HG03060 (cell line): ENCODE data around the gene RSKR.
"Not testable (repeated sequence)": the region's sequence is repeated elsewhere in the genome, so short reads cannot be mapped to it uniquely, and the experiment has no call there.

ENCODE experiments used
- ATAC-seq: cut with Tn5 transposase; IDR thresholded peaks from one replicate; pipeline ENCODE4 v1.9.1; 2021; ENCODE audit warnings: low read depth, moderate number of reproducible peaks; ENCODE audit not compliant: unreplicated experiment

The RSKR gene

GRCh38 chr17:28624148-28624547, 10.2 kb upstream of the RSKR start:
- no peak for ATAC-seq

- ATAC-seq: no peak
These were observed 9.7 kb upstream of the RSKR start for GRCh38 chr17:28623696-28624095.

- ATAC-seq: no peak
These were observed 8.2 kb upstream of the RSKR start for GRCh38 chr17:28622186-28622585.

- no peak for ATAC-seq
These were observed 6.0 kb upstream of the RSKR start for GRCh38 chr17:28620010-28620409.

GRCh38 chr17:28618464-28618863, 4.5 kb upstream of the RSKR start:
- ATAC-seq: no peak

DNA sequence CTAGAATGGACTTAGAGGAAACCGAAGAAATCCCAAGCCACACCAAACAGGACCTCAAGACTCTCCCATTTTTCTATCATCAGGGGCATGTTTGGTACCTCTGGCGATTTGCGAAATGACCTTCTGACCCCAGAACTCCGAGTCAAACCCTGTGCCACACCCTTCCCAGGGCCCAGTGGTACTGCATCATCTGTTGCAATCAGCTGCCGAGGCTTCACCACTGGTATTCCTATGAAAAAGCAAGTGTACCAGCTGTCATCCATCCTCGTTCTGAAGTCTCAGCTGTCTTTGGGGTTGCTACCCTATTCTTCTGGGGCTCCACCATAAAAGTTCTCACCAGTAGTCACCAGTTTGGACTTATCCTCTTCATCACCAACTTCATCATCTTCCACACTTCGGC, 2.3 kb upstream of the RSKR start:
- ATAC-seq: no peak

GRCh38 chr17:28615260-28615940, 1.4 kb upstream of the RSKR start:
- ATAC-seq: no peak

DNA sequence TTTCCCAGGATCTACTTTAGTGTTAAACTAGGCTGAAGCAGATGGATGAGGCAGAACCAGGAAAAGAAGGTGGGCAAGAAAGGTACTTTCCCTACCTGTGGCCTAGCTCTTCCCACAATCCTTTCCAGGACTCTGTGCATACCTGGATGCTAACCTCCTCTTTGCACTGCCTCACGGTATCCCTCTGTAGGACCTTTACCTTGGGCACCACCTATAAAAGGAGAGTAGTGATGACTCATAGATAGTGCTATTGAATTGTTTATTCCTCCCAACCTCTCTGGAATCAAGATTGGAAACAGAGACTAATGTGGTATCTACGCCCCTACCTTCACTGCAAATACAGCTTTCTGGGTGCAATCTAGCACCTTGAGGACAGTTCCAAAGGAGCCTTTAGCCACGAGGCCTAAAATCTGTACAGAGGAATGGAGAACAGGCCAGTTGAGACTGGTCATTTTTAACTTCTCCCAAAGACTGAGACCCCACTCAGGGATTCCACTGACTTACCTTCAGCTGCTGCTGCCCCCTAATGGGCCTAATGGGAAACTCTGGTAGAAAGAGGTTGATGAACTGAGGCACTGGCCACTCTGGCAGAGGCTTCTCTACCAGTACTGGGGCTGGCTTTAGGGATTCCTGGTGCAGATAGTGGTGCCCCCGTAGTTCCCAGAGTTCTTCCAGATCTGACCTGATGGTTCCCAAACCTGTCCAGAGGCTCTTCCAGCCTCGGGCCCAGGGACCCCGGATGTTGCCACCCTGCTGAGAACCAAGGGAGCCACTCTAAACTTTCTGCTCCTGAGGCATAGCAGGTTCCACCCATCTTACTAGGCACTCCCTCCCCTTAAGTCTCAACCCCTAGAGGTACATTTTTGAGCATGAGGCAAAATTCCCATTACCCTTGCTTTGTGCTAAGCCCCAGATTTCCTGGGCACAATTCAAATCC, 781 bp downstream of the RSKR start:
- no peak for ATAC-seq

GRCh38 chr17:28612531-28612930, 1.5 kb downstream of the RSKR start:
- ATAC-seq: no peak

GRCh38 chr17:28610376-28610775, 3.6 kb downstream of the RSKR start:
- ATAC-seq: no peak

DNA sequence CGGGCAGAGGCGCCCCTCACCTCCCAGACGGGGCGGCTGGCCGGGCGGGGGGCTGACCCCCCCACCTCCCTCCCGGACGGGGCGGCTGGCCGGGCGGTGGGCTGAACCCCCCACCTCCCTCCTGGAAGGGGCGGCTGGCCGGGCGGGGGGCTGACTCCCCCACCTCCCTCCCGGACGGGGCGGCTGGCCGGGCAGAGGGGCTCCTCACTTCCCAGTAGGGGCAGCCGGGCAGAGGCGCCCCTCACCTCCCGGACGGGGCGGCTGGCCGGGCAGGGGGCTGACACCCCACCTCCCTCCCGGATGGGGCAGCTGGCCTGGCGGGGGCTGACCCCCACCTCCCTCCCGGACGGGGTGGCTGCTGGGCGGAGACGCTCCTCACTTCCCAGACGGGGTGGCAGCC, 10.0 kb downstream of the RSKR start:
- ATAC-seq: not testable (repeated sequence)

GRCh38 chr17:28599311-28600184, 14.4 kb downstream of the RSKR start:
- ATAC-seq: peak; percentile 35

DNA sequence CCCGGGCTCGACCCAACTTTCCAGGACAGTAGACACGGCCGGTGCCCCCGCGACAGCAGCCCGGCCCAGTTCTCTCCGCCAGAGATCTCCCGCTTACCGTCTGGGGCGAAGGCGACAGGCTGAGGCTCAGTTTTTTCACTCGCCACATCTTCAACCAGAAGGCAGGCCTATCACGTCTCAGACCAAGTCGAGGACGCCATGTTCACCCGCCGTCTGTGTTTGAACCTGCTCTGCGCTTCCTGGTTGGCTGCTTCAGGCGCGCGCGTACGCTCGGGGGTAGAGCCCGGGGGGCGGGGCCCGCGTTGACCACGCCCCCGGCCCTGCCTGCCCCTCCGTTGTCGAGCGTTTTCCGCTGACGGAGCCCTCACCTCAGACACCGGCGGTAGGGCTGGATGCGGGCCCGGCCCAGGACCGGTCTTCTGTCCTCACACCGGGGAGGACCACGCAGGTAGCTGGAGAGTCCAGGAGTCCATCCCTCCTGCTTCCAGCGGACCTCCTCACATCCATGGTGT, 15.1 kb downstream of the RSKR start, which contains the start of gene SPAG5:
Gene SPAG5, minus strand, starts transcription at position 227 of the 512 bp plus-strand sequence. Its CDS starts 79 bp downstream, at position 148.
- ATAC-seq: peak; percentile 39

DNA sequence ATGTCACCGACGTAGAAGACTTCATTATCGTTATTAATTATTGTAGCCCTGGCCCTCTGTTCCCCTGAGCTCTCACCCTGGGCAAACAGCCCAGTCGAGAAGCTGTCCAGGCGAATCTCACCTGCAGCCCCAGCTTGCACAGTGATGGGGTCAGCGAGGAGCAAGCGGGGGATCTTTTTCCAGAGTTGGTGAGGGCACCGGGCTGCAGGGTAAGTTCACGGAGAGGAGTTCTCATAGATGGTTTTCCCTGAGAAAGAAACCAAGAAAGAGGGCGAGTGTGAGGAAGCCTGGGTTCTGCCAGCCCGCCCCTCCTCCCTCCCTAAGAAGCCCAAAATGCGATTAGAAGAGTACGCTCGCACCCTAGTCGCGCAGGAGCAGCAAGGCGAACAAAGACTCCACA, 15.6 kb downstream of the RSKR start:
- no peak for ATAC-seq

- no peak for ATAC-seq
These were observed 16.2 kb downstream of the RSKR start for GRCh38 chr17:28597606-28598383.

DNA sequence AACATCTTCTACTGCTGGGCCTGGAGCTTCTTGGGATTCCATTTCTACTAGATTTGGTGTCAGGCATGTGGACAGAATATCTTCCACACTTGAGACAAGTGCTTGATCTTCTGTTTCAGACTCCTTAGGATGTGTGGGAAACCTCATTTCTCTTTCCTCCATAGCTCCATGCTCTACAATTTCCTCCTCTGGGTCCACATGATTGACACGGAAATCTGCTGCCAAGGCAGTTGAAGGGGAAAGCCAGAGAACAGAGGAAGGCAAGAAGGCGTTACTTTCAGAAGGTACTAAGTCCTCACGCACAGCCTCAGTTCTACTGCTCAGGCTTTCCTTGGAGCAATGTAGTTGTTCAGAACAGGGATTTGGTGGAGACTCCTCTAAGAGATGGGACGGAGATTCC, 21.7 kb downstream of the RSKR start:
- no peak for ATAC-seq

GRCh38 chr17:28585851-28586250, 28.1 kb downstream of the RSKR start:
- no peak for ATAC-seq

DNA sequence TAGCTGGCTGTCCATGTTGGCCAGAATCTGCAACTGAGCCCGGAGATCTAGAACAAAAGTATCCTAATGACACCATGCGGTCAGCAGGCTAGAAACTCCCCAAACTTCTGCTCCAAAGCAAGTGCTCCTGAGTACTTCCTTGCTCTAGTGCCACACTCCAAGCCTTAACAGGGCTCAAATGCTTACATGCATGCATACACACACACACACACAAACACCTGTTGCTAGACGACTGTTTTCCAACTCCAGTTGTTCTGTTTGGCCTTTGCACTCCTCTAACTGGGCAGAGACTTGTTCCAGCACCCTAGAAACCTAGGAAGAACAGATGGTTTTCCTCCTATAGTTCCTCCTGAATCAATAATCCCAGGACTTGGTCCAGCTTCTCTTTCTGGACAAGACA, 29.6 kb downstream of the RSKR start:
- no peak for ATAC-seq

DNA sequence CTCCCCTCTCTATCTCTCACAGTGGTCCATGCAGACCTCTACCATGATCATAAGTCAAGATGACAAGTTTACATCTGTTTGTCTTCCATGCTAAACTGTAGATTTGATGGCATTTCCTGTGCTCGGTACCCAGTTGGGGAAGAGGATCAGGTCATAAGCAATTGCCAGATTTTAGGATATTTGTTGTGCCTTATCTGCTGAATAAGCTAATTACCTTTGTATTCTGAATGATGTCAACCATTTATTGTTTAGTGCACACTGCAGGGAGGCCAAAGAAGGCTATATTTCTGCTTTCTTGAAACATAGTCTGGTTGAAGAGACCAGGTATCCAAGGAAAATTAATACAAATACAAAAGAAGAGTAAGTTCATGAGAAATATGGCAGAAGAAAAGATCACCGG, 31.5 kb downstream of the RSKR start:
- no peak for ATAC-seq

DNA sequence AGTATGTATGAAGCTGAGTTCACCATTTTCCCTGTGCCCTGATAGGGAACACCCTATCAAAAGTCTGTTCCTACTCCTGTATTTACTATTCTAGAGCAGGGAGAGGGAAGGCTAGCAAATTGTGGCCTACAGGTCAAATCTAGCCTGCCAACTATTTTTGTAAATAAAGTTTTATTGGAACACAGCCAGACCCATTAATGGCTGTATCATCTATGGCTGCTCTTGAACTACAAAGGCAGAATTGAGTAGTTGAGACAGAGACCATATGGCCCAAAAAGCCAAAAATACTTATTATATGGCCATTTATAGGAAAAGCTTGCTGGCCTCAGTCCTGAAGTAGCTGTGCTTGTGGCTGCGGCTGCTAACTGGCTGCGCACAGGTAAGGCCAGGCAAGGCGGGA, 33.0 kb downstream of the RSKR start:
- ATAC-seq: no peak
